GM12878 (cell line): ENCODE measurements around the gene SIRT5. TPM values are rescaled to one million over a fixed set of nuclear protein-coding genes. Genes with fewer than 3 reads are reported as not detected.

Experiments
- ATAC-seq: fragments of 200-7000 bp; cut with Tn5 transposase; 3 replicates; pipeline ENCODE4 v1.9.1; 2020; ENCODE audit warnings: mild to moderate bottlenecking, moderate library complexity
- BruUV-seq: library from RNA; stranded (reverse); fragments of 400-500 nt; replicated peaks from 2 replicates; lab custom pipeline; 2021; lab: Mats Ljungman, UMichigan
- CTCF ChIA-PET: fragments of 300-600 bp; sonication (Branson Sonifier 250); formaldehyde crosslinking; extraction: SDS; loops from one replicate; lab custom pipeline; 2021; ENCODE audit warnings: inconsistent platforms; lab: Yijun Ruan, JAX
- POLR2A ChIA-PET: fragments of 350-600 bp; formaldehyde crosslinking; extraction: SDS; loops from one replicate; lab custom pipeline; 2021; ENCODE audit warnings: inconsistent platforms; lab: Charles Lee
- RAD21 ChIA-PET: fragments of 300-600 bp; sonication (Branson Sonifier 250); formaldehyde crosslinking; loops from one replicate; lab custom pipeline; 2023; ENCODE audit warnings: antibody characterized with exemption; ENCODE audit not compliant: unreplicated experiment; lab: Charles Lee
- SMC1A ChIA-PET: fragments of 300-600 bp; sonication (Branson Sonifier 250); formaldehyde crosslinking; loops from one replicate; lab custom pipeline; 2023; ENCODE audit not compliant: unreplicated experiment, uncharacterized antibody; lab: Charles Lee
- DNase-seq: peaks from one replicate; pipeline ENCODE4 v3.0.0-alpha.2; 2011; ENCODE audit warnings: low read depth, low spot score
- FAIRE-seq: peaks from 3 replicates; lab custom pipeline; 2011; peaks lifted over from hg19 to GRCh38; lab: Jason Lieb, UNC
- H2AFZ ChIP-seq: 2 replicates; pipeline ENCODE4 v1.6.0; 2011; ENCODE audit warnings: low read depth, low read length, control low read depth; ENCODE audit not compliant: control insufficient read depth
- H3K27ac ChIP-seq: 2 replicates; pipeline ENCODE4 v1.5.1; 2011; ENCODE audit warnings: control low read depth; ENCODE audit not compliant: control insufficient read depth, insufficient read depth
- H3K27me3 ChIP-seq, 2 experiments: replicated peaks in 1 of 2; 2 replicates each; pipeline versions ENCODE4 v1.6.0 to v1.6.1; 2011; ENCODE audit warnings: low read length in 1 of 2; ENCODE audit not compliant: control insufficient read depth in 2 of 2, insufficient read depth in 2 of 2
- H3K36me3 ChIP-seq, 2 experiments: 2 replicates each; pipeline ENCODE4 v1.5.1; 2011; ENCODE audit warnings: low read length in 1 of 2; ENCODE audit not compliant: control insufficient read depth in 2 of 2, insufficient read depth in 2 of 2
- H3K4me1 ChIP-seq: 2 replicates; pipeline ENCODE4 v1.6.1; 2011; ENCODE audit warnings: mild to moderate bottlenecking, low read length, moderate library complexity, mixed read lengths; ENCODE audit not compliant: control insufficient read depth, insufficient read depth
- H3K4me2 ChIP-seq: 2 replicates; pipeline ENCODE4 v1.6.0; 2011; ENCODE audit warnings: control low read depth; ENCODE audit not compliant: control insufficient read depth, insufficient read depth
- H3K4me3 ChIP-seq: fragments of 200-600 bp; sonication (generic); 2 replicates; pipeline ENCODE4 v1.5.1; 2016
- H3K79me2 ChIP-seq: 2 replicates; pipeline ENCODE4 v1.6.0; 2011; ENCODE audit warnings: low read length; ENCODE audit not compliant: control insufficient read depth, insufficient read depth
- H3K9ac ChIP-seq: 2 replicates; pipeline ENCODE4 v1.8.0; 2011; ENCODE audit warnings: low read length, control low read depth, mixed read lengths; ENCODE audit not compliant: control insufficient read depth, insufficient read depth
- H3K9me3 ChIP-seq: replicated peaks from 3 replicates; pipeline ENCODE4 v1.5.1; 2011; ENCODE audit warnings: mild to moderate bottlenecking, low read length; ENCODE audit not compliant: control insufficient read depth, insufficient read depth
- H4K20me1 ChIP-seq: 2 replicates; pipeline ENCODE4 v1.6.0; 2011; ENCODE audit not compliant: control insufficient read depth, insufficient read depth
- BCL11A ChIP-seq: IDR thresholded peaks from 2 replicates; pipeline ENCODE4 v1.6.1; 2011; ENCODE audit warnings: low read depth, low read length
- CBFB ChIP-seq: IDR thresholded peaks from 2 replicates; pipeline ENCODE4 v1.6.1; 2016; ENCODE audit warnings: antibody characterized with exemption, low read depth
- EED ChIP-seq: sonication (generic); IDR thresholded peaks from 2 replicates; pipeline ENCODE4 v1.6.1; 2016; ENCODE audit warnings: antibody characterized with exemption, low read depth
- EGR1 ChIP-seq, 2 experiments: IDR thresholded peaks; 1 replicate in 1 of 2; 2 replicates in 1 of 2; pipeline ENCODE4 v1.6.1; 2011 to 2012; ENCODE audit warnings: low read depth in 2 of 2, low read length in 2 of 2, borderline replicate concordance in 1 of 2, mild to moderate bottlenecking in 1 of 2, moderate library complexity in 1 of 2
- GABPA ChIP-seq: IDR thresholded peaks from 2 replicates; pipeline ENCODE4 v1.6.1; 2014; ENCODE audit warnings: antibody characterized with exemption, low read depth, mild to moderate bottlenecking, inconsistent platforms
- MTA3 ChIP-seq: IDR thresholded peaks from 2 replicates; pipeline ENCODE4 v1.6.1; 2012; ENCODE audit warnings: low read length, inconsistent platforms, borderline replicate concordance
- NRF1 ChIP-seq: conservative IDR thresholded peaks from 2 replicates; pipeline ENCODE4 v1.6.1; 2011; ENCODE audit warnings: mild to moderate bottlenecking, low read depth, low read length, improper control_type of control experiment
- PAX5 ChIP-seq: IDR thresholded peaks from 2 replicates; pipeline ENCODE4 v1.6.1; 2011; ENCODE audit warnings: low read depth, low read length, borderline replicate concordance
- POLR2AphosphoS5 ChIP-seq: IDR thresholded peaks from 2 replicates; pipeline ENCODE4 v1.6.1; 2011; ENCODE audit warnings: mild to moderate bottlenecking, low read length, inconsistent platforms
- SMARCA5 ChIP-seq: fragments of 450-650 bp; IDR thresholded peaks from 2 replicates; pipeline ENCODE4 v1.6.1; 2017; ENCODE audit warnings: mild to moderate bottlenecking
- SP1 ChIP-seq: IDR thresholded peaks from one replicate; pipeline ENCODE4 v1.6.1; 2011; ENCODE audit warnings: low read depth, low read length
- SPI1 ChIP-seq: IDR thresholded peaks from 2 replicates; pipeline ENCODE4 v1.6.1; 2011; ENCODE audit warnings: low read depth, mild to moderate bottlenecking, low read length, moderate library complexity, borderline replicate concordance; ENCODE audit not compliant: insufficient read depth
- SRF ChIP-seq, 2 experiments: IDR thresholded peaks; 2 replicates each; pipeline ENCODE4 v1.6.1; 2011; ENCODE audit warnings: low read depth in 2 of 2, low read length in 2 of 2, mild to moderate bottlenecking in 1 of 2, moderate library complexity in 1 of 2
- STAT1 ChIP-seq: fragments of 450-650 bp; conservative IDR thresholded peaks from 2 replicates; pipeline ENCODE4 v1.6.1; 2014; ENCODE audit warnings: antibody characterized with exemption, mild to moderate bottlenecking
- SUPT20H ChIP-seq: IDR thresholded peaks from 2 replicates; pipeline ENCODE4 v1.6.1; 2011; ENCODE audit warnings: low read depth, mild to moderate bottlenecking, low read length, moderate library complexity, borderline replicate concordance; ENCODE audit not compliant: control insufficient read depth
- TARDBP ChIP-seq: IDR thresholded peaks from 2 replicates; pipeline ENCODE4 v1.6.1; 2016; ENCODE audit warnings: borderline replicate concordance
- ZNF274 ChIP-seq: IDR thresholded peaks from one replicate; pipeline ENCODE4 v1.8.0; 2011; ENCODE audit not compliant: insufficient read length, insufficient read depth
- WGBS: methylation state at CpG from one replicate; pipeline ENCODE4 v1.1.6; 2016; ENCODE audit warnings: low lambda C conversion rate; ENCODE audit not compliant: insufficient replicate concordance, insufficient coverage; ENCODE audit errors: missing lambda C conversion rate; 5-methylcytosine and 5-hydroxymethylcytosine counted together
- in situ Hi-C: fragments of 300-500 bp; cut with MboI; formaldehyde crosslinking; loops from 9 replicates; pipeline ENCODE4 v1.14.3; 2018; ENCODE audit warnings: mixed read lengths
- intact Hi-C: fragments of 100-400 bp; cut with micrococcal nuclease; formaldehyde crosslinking; loops from one replicate; pipeline ENCODE4 v1.14.2; 2022; ENCODE audit not compliant: unreplicated experiment
- polyA plus RNA-seq, 11 experiments: library from polyadenylated mRNA; depleted of rRNA in 4 of 11; unstranded in 6 of 11; stranded (reverse) in 5 of 11; fragments of >200 nt; fragmentation: Nextera tagmentation in 4 of 11; fragmentation: Illumina TruSeq in 1 of 11; extraction: Ambion mirVana in 4 of 11; extraction: Trizol in 1 of 11; gene quantifications; 1 replicate in 1 of 11; 2 replicates in 10 of 11; pipeline versions ENCODE4 v1.2.1 to v1.2.3, GENCODE V29; 2011 to 2016; ENCODE audit warnings: inconsistent platforms in 2 of 11, missing spikeins in 2 of 11, low read depth in 1 of 11
- total RNA-seq, 4 experiments: library from RNA; depleted of rRNA in 3 of 4; stranded (reverse); fragments of >200 nt in 3 of 4; fragmentation: Illumina TruSeq in 1 of 4; extraction: Trizol in 1 of 4; gene quantifications; 2 replicates each; pipeline versions ENCODE4 v1.2.1 to v1.2.3, GENCODE V29; 2013 to 2021
- TF ChIP-seq, protein P1 (sequence below): IDR thresholded peaks from 2 replicates; pipeline ENCODE4 v1.6.1; 2012; ENCODE audit warnings: low read depth, low read length, improper control_type of control experiment
- TF ChIP-seq, protein P2 (sequence below): fragments of 450-650 bp; IDR thresholded peaks from 2 replicates; pipeline ENCODE4 v1.6.1; 2018; ENCODE audit warnings: mild to moderate bottlenecking, low read depth, moderate library complexity; ENCODE audit not compliant: partially characterized antibody
- TF ChIP-seq, protein P3 (sequence below): IDR thresholded peaks from 2 replicates; pipeline ENCODE4 v1.6.1; 2011; ENCODE audit warnings: mild to moderate bottlenecking, low read depth, low read length, moderate library complexity; ENCODE audit not compliant: insufficient replicate concordance

Gene SIRT5
- total and polyA plus RNA-seq, 10 of the 15 experiments (the other 5 are each of a cell fraction or from before 2014, with no cell fraction given), result 1.7 to 12.4 (median 10.0) TPM

DNA sequence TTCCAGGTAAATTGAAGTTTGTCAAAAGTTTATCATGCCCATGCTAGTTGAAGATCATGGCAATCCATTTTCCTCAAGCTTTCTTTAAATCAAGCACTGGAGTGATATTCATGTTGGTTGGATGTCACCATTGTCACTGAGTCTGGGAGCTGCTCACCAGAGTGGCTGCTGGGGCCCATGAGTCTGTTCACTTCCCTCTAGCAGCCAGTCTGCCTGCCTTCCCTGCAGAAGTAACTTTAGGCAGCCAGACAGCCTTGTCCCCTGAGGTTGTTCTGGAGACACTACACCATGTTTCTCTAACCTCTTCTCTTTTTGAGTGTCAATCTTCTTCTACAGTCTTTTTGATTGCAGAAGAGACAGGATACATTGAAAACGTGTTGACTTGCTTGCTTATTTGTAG is 5.5 kb downstream of the SIRT5 start (continued):
- TF ChIP-seq, protein P1, sequence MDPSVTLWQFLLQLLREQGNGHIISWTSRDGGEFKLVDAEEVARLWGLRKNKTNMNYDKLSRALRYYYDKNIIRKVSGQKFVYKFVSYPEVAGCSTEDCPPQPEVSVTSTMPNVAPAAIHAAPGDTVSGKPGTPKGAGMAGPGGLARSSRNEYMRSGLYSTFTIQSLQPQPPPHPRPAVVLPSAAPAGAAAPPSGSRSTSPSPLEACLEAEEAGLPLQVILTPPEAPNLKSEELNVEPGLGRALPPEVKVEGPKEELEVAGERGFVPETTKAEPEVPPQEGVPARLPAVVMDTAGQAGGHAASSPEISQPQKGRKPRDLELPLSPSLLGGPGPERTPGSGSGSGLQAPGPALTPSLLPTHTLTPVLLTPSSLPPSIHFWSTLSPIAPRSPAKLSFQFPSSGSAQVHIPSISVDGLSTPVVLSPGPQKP, result no peak
- TF ChIP-seq MTA3 (no peak), ZNF274 (no peak), SUPT20H (no peak), SP1 (no peak)

DNA sequence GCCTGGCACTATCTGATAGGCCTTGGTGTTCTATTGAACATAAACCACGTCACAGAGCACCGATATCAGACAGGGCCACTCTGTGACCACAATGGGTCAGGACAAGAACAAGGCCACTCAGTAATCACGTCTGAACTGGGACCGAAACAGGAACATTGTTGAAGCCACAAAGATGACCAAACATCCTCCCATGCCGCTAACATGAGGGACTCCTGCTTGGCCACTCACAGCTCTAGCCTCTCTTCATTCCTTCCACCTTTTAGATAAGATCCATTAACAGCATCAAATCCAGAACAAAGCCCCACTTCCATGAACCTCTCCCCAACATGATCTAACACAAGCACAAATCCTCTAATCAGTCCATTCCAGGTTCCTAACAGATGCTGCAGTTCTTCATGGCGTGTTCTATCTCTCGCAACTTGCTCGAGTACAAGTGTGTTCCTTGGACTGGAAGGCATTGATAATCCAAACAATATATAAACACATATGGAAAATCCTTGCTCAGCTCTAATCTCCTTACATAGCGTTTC is 7.4 kb downstream of the SIRT5 start:
- SMC1A ChIA-PET, result no interaction called here
- no peak overlapping the region for H2AFZ ChIP-seq
- RAD21 ChIA-PET, result no interaction called here
- POLR2A ChIA-PET, result no interaction called here
- DNase-seq (no peak), FAIRE-seq (no peak), ATAC-seq (no peak)
- no peaks in the 10 kb centered on the region for H3K27me3 ChIP-seq
- no peak overlapping the region for H3K4me2 ChIP-seq
- no peak overlapping the region for H3K4me3 ChIP-seq
- H3K36me3 ChIP-seq, result peaks cover 0 to 3% of the 10 kb centered on the region in 2 experiments; a peak in 1 of 4 replicates
- CTCF ChIA-PET, result interaction anchor here (1.0 kb wide), 1 partner anchor 244 kb away, joined by 3 read pairs; no protein-coding TSS in a partner anchor
- no peak overlapping the region for H3K27ac ChIP-seq
- no peaks in the 10 kb centered on the region for H4K20me1 ChIP-seq
- H3K9ac ChIP-seq, result no peak overlapping the region
- 83% methylated on average over 9 of the region's 9 CpGs for WGBS
- intact Hi-C loops (no loop called here), in situ Hi-C loops (no loop called here)
- no TSS peak for BruUV-seq
- H3K9me3 ChIP-seq, result no peaks in the 10 kb centered on the region
- no peaks in the 10 kb centered on the region; the same call in 1 of the 2 replicates for H3K79me2 ChIP-seq
- H3K4me1 ChIP-seq, result no peaks in the 10 kb centered on the region
- TF ChIP-seq SRF (IDR thresholded peaks at IDR 0.05; ENCODE audit: low read depth in 2 of 2, low read length in 2 of 2) (no peak), PAX5 (no peak), TARDBP (no peak), SMARCA5 (no peak), STAT1 (no peak), NRF1 (no peak), POLR2AphosphoS5 (no peak), EGR1 (IDR thresholded peaks at IDR 0.05; ENCODE audit: borderline replicate concordance in 1 of 2, low read depth in 2 of 2, low read length in 2 of 2) (no peak), BCL11A (no peak), CBFB (no peak), EED (no peak), GABPA (no peak), SPI1 (no peak)
- TF ChIP-seq, protein P2, sequence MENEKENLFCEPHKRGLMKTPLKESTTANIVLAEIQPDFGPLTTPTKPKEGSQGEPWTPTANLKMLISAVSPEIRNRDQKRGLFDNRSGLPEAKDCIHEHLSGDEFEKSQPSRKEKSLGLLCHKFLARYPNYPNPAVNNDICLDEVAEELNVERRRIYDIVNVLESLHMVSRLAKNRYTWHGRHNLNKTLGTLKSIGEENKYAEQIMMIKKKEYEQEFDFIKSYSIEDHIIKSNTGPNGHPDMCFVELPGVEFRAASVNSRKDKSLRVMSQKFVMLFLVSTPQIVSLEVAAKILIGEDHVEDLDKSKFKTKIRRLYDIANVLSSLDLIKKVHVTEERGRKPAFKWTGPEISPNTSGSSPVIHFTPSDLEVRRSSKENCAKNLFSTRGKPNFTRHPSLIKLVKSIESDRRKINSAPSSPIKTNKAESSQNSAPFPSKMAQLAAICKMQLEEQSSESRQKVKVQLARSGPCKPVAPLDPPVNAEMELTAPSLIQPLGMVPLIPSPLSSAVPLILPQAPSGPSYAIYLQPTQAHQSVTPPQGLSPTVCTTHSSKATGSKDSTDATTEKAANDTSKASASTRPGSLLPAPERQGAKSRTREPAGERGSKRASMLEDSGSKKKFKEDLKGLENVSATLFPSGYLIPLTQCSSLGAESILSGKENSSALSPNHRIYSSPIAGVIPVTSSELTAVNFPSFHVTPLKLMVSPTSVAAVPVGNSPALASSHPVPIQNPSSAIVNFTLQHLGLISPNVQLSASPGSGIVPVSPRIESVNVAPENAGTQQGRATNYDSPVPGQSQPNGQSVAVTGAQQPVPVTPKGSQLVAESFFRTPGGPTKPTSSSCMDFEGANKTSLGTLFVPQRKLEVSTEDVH, result no peak
- TF ChIP-seq, protein P3, sequence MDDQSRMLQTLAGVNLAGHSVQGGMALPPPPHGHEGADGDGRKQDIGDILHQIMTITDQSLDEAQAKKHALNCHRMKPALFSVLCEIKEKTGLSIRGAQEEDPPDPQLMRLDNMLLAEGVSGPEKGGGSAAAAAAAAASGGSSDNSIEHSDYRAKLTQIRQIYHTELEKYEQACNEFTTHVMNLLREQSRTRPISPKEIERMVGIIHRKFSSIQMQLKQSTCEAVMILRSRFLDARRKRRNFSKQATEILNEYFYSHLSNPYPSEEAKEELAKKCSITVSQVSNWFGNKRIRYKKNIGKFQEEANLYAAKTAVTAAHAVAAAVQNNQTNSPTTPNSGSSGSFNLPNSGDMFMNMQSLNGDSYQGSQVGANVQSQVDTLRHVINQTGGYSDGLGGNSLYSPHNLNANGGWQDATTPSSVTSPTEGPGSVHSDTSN, result no peak
